ENCODE data around the gene PIEZO1.

Gene PIEZO1

GRCh38 chr16:88807626-88808453 is 22.8 kb upstream of the PIEZO1 start:
- no peak overlapping the region for H3K4me3 ChIP-seq (ENCODE audit: control insufficient read depth, low read depth, low read length)
- DNase-seq (ENCODE audit: low read depth) = no peak
- TF ChIP-seq CTCF (IDR thresholded peaks at IDR 0.05; ENCODE audit: control insufficient read depth, insufficient read depth, low read depth, low read length, missing control alignments) = no peak

GRCh38 chr16:88807142-88807625 is 22.2 kb upstream of the PIEZO1 start:
- DNase-seq (ENCODE audit: low read depth) = no peak
- no peak overlapping the region for H3K4me3 ChIP-seq (ENCODE audit: control insufficient read depth, low read depth, low read length)
- no peak for TF ChIP-seq CTCF (IDR thresholded peaks at IDR 0.05; ENCODE audit: control insufficient read depth, insufficient read depth, low read depth, low read length, missing control alignments)

- no peak for DNase-seq (ENCODE audit: low read depth)
- TF ChIP-seq CTCF (IDR thresholded peaks at IDR 0.05; ENCODE audit: control insufficient read depth, insufficient read depth, low read depth, low read length, missing control alignments) = no peak
- H3K4me3 ChIP-seq (ENCODE audit: control insufficient read depth, low read depth, low read length) = no peak overlapping the region
These were observed 21.6 kb upstream of the PIEZO1 start for GRCh38 chr16:88806491-88807111.

- DNase-seq (ENCODE audit: low read depth) = no peak
- H3K4me3 ChIP-seq (ENCODE audit: control insufficient read depth, low read depth, low read length) = no peak overlapping the region
- no peak for TF ChIP-seq CTCF (IDR thresholded peaks at IDR 0.05; ENCODE audit: control insufficient read depth, insufficient read depth, low read depth, low read length, missing control alignments)
These were observed 20.9 kb upstream of the PIEZO1 start for GRCh38 chr16:88805887-88806393.

- no peak for TF ChIP-seq CTCF (IDR thresholded peaks at IDR 0.05; ENCODE audit: control insufficient read depth, insufficient read depth, low read depth, low read length, missing control alignments)
- no peak for DNase-seq (ENCODE audit: low read depth)
- H3K4me3 ChIP-seq (ENCODE audit: control insufficient read depth, low read depth, low read length) = no peak overlapping the region
These were observed 20.3 kb upstream of the PIEZO1 start for GRCh38 chr16:88805340-88805715.

- TF ChIP-seq CTCF (IDR thresholded peaks at IDR 0.05; ENCODE audit: control insufficient read depth, insufficient read depth, low read depth, low read length, missing control alignments) = no peak
- DNase-seq (ENCODE audit: low read depth) = no peak
- peak overlapping the region; percentile 48 for H3K4me3 ChIP-seq (ENCODE audit: control insufficient read depth, low read depth, low read length)
These were observed 19.7 kb upstream of the PIEZO1 start for GRCh38 chr16:88804552-88805339.
